IPS-15b (cell line): Measurements from ENCODE around the gene CHM.
"Not testable (repeated sequence)": the region's sequence is repeated elsewhere in the genome, so short reads cannot be mapped to it uniquely, and the experiment has no call there.

Experiments
- H3K27me3 ChIP-seq: one replicate; pipeline ENCODE4 v1.6.1; 2013; ENCODE audit warnings: low read length; ENCODE audit not compliant: control insufficient read depth, insufficient read depth
- H3K36me3 ChIP-seq: one replicate; pipeline ENCODE4 v1.6.1; 2013; ENCODE audit warnings: low read length; ENCODE audit not compliant: control insufficient read depth, insufficient read depth
- H3K4me1 ChIP-seq: one replicate; pipeline ENCODE4 v1.6.1; 2013; ENCODE audit warnings: mild to moderate bottlenecking, low read length; ENCODE audit not compliant: control insufficient read depth, insufficient read depth
- H3K4me3 ChIP-seq: one replicate; pipeline ENCODE4 v1.5.1; 2013; ENCODE audit warnings: low read depth, low read length
- H3K9ac ChIP-seq: one replicate; pipeline ENCODE4 v1.6.1; 2013; ENCODE audit warnings: low read depth, mild to moderate bottlenecking, low read length
- H3K9me3 ChIP-seq: one replicate; pipeline ENCODE4 v1.6.1; 2013; ENCODE audit warnings: mild to moderate bottlenecking, low read length; ENCODE audit not compliant: control insufficient read depth, insufficient read depth

Gene CHM

GRCh38 chrX:86021652-86022289 is 25.6 kb downstream of the CHM start:
- no peak overlapping the region for H3K4me3 ChIP-seq
- H3K9ac ChIP-seq = no peak overlapping the region
- H3K27me3 ChIP-seq = no peaks in the 10 kb centered on the region
- no peaks in the 10 kb centered on the region for H3K36me3 ChIP-seq
- H3K9me3 ChIP-seq = no peaks in the 10 kb centered on the region
- H3K4me1 ChIP-seq = no peaks in the 10 kb centered on the region

DNA sequence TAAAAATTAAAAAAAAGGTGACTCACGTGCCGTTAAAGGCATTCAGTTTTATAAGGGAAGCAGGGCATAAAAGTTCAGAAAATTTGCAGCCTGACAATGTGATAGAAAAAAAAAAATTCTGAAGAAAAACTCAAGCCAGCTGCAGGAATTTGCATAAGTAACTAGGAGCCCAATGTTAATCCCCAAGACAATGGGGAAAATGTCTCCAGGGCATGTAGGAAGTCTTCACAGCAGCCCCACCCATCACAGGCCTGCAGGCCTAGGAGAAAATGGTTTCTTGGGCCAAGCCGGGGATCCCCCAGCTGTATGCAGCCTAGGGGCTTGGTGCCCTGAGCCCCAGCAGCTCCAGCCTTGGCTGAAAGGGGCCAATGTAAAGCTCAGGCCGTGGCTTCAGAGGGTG is 31.2 kb downstream of the CHM start:
- Histone ChIP-seq H3K36me3 (peaks cover 3% of the 10 kb centered on the region), H3K4me1 (no peaks in the 10 kb centered on the region), H3K9me3 (no peaks in the 10 kb centered on the region), H3K9ac (no peak overlapping the region), H3K27me3 (no peaks in the 10 kb centered on the region), H3K4me3 (no peak overlapping the region)

DNA sequence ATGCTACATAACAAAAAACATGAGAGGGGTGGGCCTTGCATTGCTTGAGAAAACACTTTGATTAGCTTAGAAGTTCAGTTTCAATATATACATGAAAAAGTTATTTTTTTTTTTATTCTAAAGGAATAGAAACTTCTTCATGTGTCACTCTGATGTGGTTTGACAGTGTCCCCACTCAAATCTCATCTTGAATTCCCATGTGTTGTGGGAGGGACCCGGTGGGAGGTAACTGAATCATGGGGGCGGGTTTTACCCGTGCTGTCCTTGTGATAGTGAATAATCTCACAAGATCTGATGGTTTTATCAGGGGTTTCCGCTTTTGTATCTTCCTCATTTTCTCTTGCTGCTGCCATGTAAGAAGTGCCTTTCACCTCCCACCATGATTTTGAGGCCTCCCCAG is 32.4 kb downstream of the CHM start:
- not testable (repeated sequence) for H3K36me3 ChIP-seq, H3K27me3 ChIP-seq, H3K9me3 ChIP-seq, H3K9ac ChIP-seq, H3K4me1 ChIP-seq, H3K4me3 ChIP-seq

- no peak overlapping the region for H3K9ac ChIP-seq
- H3K9me3 ChIP-seq = no peaks in the 10 kb centered on the region
- H3K36me3 ChIP-seq = peaks cover 3% of the 10 kb centered on the region
- H3K4me3 ChIP-seq = no peak overlapping the region
- H3K4me1 ChIP-seq = no peaks in the 10 kb centered on the region
- H3K27me3 ChIP-seq = no peaks in the 10 kb centered on the region
Observed at GRCh38 chrX:86014421-86014820, 32.9 kb downstream of the CHM start.

DNA sequence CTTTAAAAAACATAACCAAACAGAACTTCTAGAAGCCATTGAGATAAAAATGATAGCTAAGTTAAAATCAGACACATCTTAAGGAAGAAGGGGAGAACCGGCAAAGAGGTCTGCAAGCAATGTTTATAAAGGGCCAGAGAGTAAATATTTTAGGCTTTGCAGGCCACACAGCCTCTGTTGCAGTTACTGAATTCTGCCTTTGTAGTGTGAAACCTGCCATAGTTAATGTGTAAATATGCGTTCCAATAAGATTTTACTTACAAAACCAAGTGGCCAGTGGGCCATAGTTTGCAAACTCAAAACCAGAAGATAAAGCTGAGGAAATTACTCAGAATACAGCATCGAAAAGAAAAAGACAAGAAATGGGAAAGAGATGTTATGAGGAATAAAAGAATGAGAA is 33.6 kb downstream of the CHM start:
- Histone ChIP-seq H3K4me1 (no peaks in the 10 kb centered on the region), H3K27me3 (no peaks in the 10 kb centered on the region), H3K4me3 (no peak overlapping the region), H3K36me3 (peaks cover 3% of the 10 kb centered on the region), H3K9ac (no peak overlapping the region), H3K9me3 (no peaks in the 10 kb centered on the region)

DNA sequence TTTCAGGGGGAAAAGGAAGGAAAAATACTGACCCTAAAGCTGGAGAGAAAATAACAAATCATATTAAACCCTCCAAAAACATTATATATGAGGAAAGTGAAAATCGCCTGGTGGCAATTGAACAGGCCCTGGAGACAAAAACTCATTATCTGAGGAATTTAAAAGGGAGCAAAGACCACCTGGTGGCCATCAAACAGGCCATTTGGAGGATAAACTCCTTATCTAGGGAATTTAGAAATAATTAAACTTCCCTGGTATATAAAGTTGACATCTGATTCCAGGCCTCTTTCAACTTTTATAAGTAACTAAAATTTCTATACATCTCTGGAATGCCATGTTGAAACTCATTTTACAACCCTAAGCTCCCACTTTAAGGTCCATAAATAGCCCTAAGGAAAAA is 35.2 kb downstream of the CHM start:
- peaks cover 3% of the 10 kb centered on the region for H3K36me3 ChIP-seq
- H3K9ac ChIP-seq = no peak overlapping the region
- no peaks in the 10 kb centered on the region for H3K27me3 ChIP-seq
- no peaks in the 10 kb centered on the region for H3K9me3 ChIP-seq
- H3K4me1 ChIP-seq = no peaks in the 10 kb centered on the region
- no peak overlapping the region for H3K4me3 ChIP-seq

DNA sequence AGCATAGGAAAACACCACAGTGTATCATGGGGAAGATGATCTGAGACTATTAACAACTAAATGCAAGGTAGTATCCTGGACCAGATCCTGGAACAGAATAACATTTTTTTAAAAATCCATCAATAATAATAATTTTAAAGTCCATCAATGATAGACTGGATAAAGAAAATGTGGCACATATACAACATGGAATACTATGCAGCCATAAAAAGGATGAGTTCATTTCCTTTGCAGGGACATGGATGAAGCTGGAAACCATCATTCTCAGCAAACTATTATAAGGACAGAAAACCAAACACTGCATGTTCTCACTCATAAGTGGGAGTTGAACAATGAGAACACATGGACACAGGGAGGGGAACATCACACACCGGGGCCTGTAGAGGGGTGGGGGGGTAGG is 37.6 kb downstream of the CHM start:
- H3K4me1 ChIP-seq, H3K27me3 ChIP-seq, H3K4me3 ChIP-seq, H3K9me3 ChIP-seq, H3K36me3 ChIP-seq, H3K9ac ChIP-seq: not testable (repeated sequence)

GRCh38 chrX:86007891-86008290 is 39.5 kb downstream of the CHM start:
- H3K4me3 ChIP-seq, H3K27me3 ChIP-seq, H3K9ac ChIP-seq, H3K4me1 ChIP-seq, H3K36me3 ChIP-seq, H3K9me3 ChIP-seq: not testable (repeated sequence)

- Histone ChIP-seq H3K27me3 (no peaks in the 10 kb centered on the region), H3K4me3 (peak overlapping the region; percentile 30), H3K36me3 (no peaks in the 10 kb centered on the region), H3K4me1 (peaks cover 2% of the 10 kb centered on the region), H3K9ac (no peak overlapping the region), H3K9me3 (no peaks in the 10 kb centered on the region)
Observed at GRCh38 chrX:86002076-86002896, 45.1 kb downstream of the CHM start.

DNA sequence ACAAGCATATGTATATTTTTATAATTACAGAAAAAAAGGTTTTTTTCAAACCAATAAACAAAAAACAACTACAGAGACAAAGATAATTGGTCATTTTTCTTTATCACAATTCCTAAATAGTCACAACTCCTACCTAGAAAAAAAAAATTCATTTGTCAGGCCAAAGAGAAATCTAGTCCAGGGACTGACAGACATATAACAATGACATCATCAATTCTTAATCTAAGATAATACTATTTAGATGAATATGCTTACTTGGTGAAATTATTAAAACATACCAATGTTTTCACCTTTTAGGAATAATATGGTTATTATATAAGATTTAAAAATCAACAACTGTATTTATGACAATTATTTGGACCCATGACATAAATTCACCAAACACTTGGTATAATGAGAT is 48.4 kb downstream of the CHM start:
- no peaks in the 10 kb centered on the region for H3K9me3 ChIP-seq
- H3K4me3 ChIP-seq = no peak overlapping the region
- peaks cover 2% of the 10 kb centered on the region for H3K4me1 ChIP-seq

GRCh38 chrX:85996555-85996954 is 50.8 kb downstream of the CHM start:
- no peak overlapping the region for H3K9ac ChIP-seq
- no peaks in the 10 kb centered on the region for H3K36me3 ChIP-seq
- H3K27me3 ChIP-seq = no peaks in the 10 kb centered on the region
- no peaks in the 10 kb centered on the region for H3K4me1 ChIP-seq
- no peaks in the 10 kb centered on the region for H3K9me3 ChIP-seq
- no peak overlapping the region for H3K4me3 ChIP-seq

More for the DNA sequence above, 48.4 kb downstream of the CHM start:
- H3K9ac ChIP-seq = no peak overlapping the region
- H3K36me3 ChIP-seq = no peaks in the 10 kb centered on the region
- no peaks in the 10 kb centered on the region for H3K27me3 ChIP-seq

GRCh38 chrX:85995641-85996040 is 51.7 kb downstream of the CHM start:
- Histone ChIP-seq H3K9ac (no peak overlapping the region), H3K4me1 (no peaks in the 10 kb centered on the region), H3K4me3 (no peak overlapping the region)

More at GRCh38 chrX:85995641-85996040, 51.7 kb downstream of the CHM start:
- Histone ChIP-seq H3K36me3 (no peaks in the 10 kb centered on the region), H3K27me3 (no peaks in the 10 kb centered on the region), H3K9me3 (no peaks in the 10 kb centered on the region)
